Right cardiac atrium (tissue), 5 donors: ENCODE measurements around the gene TMEM38A. TPM values are rescaled to one million over a fixed set of nuclear protein-coding genes. Genes with fewer than 3 reads are reported as not detected.
A peak's percentile ranks its signal among the peaks of the same experiment; 100 is the strongest.
"Not testable (repeated sequence)": the region's sequence is repeated elsewhere in the genome, so short reads cannot be mapped to it uniquely, and the experiment has no call there.

Source experiments
- ATAC-seq, 2 donors: fragments of 200-7000 bp; cut with Tn5 transposase; one replicate each; pipeline versions ENCODE4 v1.8.0 to v1.9.1; 2020; ENCODE audit warnings: moderate library complexity in 2 of 2, mild to moderate bottlenecking in 1 of 2
- DNase-seq, 3 donors: peaks; one replicate each; pipeline ENCODE4 v3.0.0-alpha.2; 2020
- H3K27ac ChIP-seq: one replicate; pipeline ENCODE4 v1.5.1; 2013; ENCODE audit warnings: mild to moderate bottlenecking, low read length, control low read depth, moderate library complexity
- H3K27me3 ChIP-seq: one replicate; pipeline ENCODE4 v1.6.1; 2013; ENCODE audit not compliant: control insufficient read depth, insufficient read depth
- H3K4me1 ChIP-seq: one replicate; pipeline ENCODE4 v1.6.1; 2013; ENCODE audit warnings: low read length; ENCODE audit not compliant: control insufficient read depth, insufficient read depth
- H3K4me3 ChIP-seq: one replicate; pipeline ENCODE4 v1.5.1; 2013; ENCODE audit warnings: low read length, control low read depth
- H3K9me3 ChIP-seq: one replicate; pipeline ENCODE4 v1.6.1; 2013; ENCODE audit warnings: low read length; ENCODE audit not compliant: control insufficient read depth
- WGBS: extraction: QIAGEN DNeasy Blood & Tissue Kit; methylation state at CpG from one replicate; pipeline ENCODE4 v1.1.7; 2013; 5-methylcytosine and 5-hydroxymethylcytosine counted together
- intact Hi-C, 4 donors: fragments of 100-400 bp; cut with DNase I; formaldehyde crosslinking; loops; one replicate each; pipeline versions ENCODE4 v1.11.0 to v1.14.0; 2022 to 2023
- polyA plus RNA-seq: library from polyadenylated mRNA; stranded (reverse); fragments of 200-250 nt; gene quantifications from one replicate; pipeline ENCODE4 v1.2.3, GENCODE V29; 2013
- total RNA-seq, 4 donors: library from RNA; stranded (reverse); fragmentation: NEBNext Ultra II Directional; extraction: Animal tissue kit (Norgen Biotek cat#: 25700); gene quantifications; one replicate each; pipeline ENCODE4 v1.2.1, GENCODE V29; 2021
- donor health status: healthy with polysubstance abuse.
- donor health status: DM: no; HTN: yes; CAD: no.
- donor health status: DM: no; HTN: no; CAD: no.
- donor health status: DM: no; HTN: yes; CAD: no; lungs with severe emphysema.
- donor health status: DM: yes; HTN: yes; CAD: no.

TMEM38A gene
- total and polyA plus RNA-seq, 5 donors: 6.8 to 17.0 (median 13.5) TPM

- WGBS: 77% methylated on average over 11 of the region's 11 CpGs
- H3K27ac ChIP-seq: no peak overlapping the region
- ATAC-seq: no peak
- no peaks in the 10 kb centered on the region for H3K9me3 ChIP-seq
- no peak for DNase-seq
- no peaks in the 10 kb centered on the region for H3K27me3 ChIP-seq
- H3K4me1 ChIP-seq: peaks cover 2% of the 10 kb centered on the region
- H3K4me3 ChIP-seq: no peak overlapping the region
- intact Hi-C loops: no loop called here
Measured at GRCh38 chr19:16655727-16656126, 5.2 kb upstream of the TMEM38A start.

- ATAC-seq (no peak), DNase-seq (no peak)
- WGBS: 88% methylated on average over 5 of the region's 5 CpGs
- Histone ChIP-seq H3K9me3 (no peaks in the 10 kb centered on the region), H3K27ac (no peak overlapping the region), H3K4me1 (peaks cover 2% of the 10 kb centered on the region), H3K27me3 (no peaks in the 10 kb centered on the region), H3K4me3 (no peak overlapping the region)
- intact Hi-C loops: no loop called here
Measured at GRCh38 chr19:16657384-16657783, 3.6 kb upstream of the TMEM38A start.

- peaks cover 2% of the 10 kb centered on the region for H3K4me1 ChIP-seq
- ATAC-seq (no peak), DNase-seq (no peak)
- peak overlapping the region; percentile 66 for H3K4me3 ChIP-seq
- 1% methylated on average over 14 of the region's 14 CpGs for WGBS
- intact Hi-C loops: no loop called here
- H3K27me3 ChIP-seq: no peaks in the 10 kb centered on the region
- H3K27ac ChIP-seq: no peak overlapping the region
- H3K9me3 ChIP-seq: no peaks in the 10 kb centered on the region
Measured at GRCh38 chr19:16659464-16659831, 1.5 kb upstream of the TMEM38A start.

GRCh38 chr19:16659832-16660708 lies 869 bp upstream of the TMEM38A start, which contains the start of gene SMIM7:
TSS of gene SMIM7 (minus strand) at chr19:16660144. CDS start at chr19:16660110, 34 bp downstream.
- peak within 1 kb of the TSS; percentile 89 for H3K27ac ChIP-seq
- peak; percentile 98 to 99 for ATAC-seq
- intact Hi-C loops: no loop called here
- no peaks in the 10 kb centered on the region for H3K9me3 ChIP-seq
- H3K4me1 ChIP-seq: peaks cover 2% of the 10 kb centered on the region
- under 1% methylated on average over 60 of the region's 60 CpGs for WGBS
- peak within 1 kb of the TSS; percentile 73 for H3K4me3 ChIP-seq
- peak; percentile 99 for DNase-seq
- H3K27me3 ChIP-seq: no peaks in the 10 kb centered on the region

- Histone ChIP-seq H3K27ac (peak overlapping the region; percentile 49), H3K9me3 (no peaks in the 10 kb centered on the region), H3K4me1 (peaks cover 2% of the 10 kb centered on the region), H3K4me3 (peak overlapping the region; percentile 73), H3K27me3 (no peaks in the 10 kb centered on the region)
- intact Hi-C loops: no loop called here
- DNase-seq (peak; percentile 56 to 80 (median 75)), ATAC-seq (no peak)
- WGBS: 2% methylated on average over 31 of the region's 31 CpGs
Measured at GRCh38 chr19:16661480-16662034, 618 bp downstream of the TMEM38A start.

- no peak overlapping the region for H3K4me3 ChIP-seq
- no peak for ATAC-seq
- H3K9me3 ChIP-seq: no peaks in the 10 kb centered on the region
- H3K4me1 ChIP-seq: no peaks in the 10 kb centered on the region
- no peaks in the 10 kb centered on the region for H3K27me3 ChIP-seq
- H3K27ac ChIP-seq: no peak overlapping the region
- no peak for DNase-seq
- WGBS: 95% methylated on average over 5 of the region's 5 CpGs
- intact Hi-C loops: no loop called here
Measured at GRCh38 chr19:16668176-16668575, 7.2 kb downstream of the TMEM38A start.

- intact Hi-C loops, H3K27ac ChIP-seq: not testable (repeated sequence)
Measured at GRCh38 chr19:16668702-16669101, 7.8 kb downstream of the TMEM38A start.

GRCh38 chr19:16670291-16670690 lies 9.4 kb downstream of the TMEM38A start:
- intact Hi-C loops: no loop called here
- H3K9me3 ChIP-seq: no peaks in the 10 kb centered on the region
- no peaks in the 10 kb centered on the region for H3K27me3 ChIP-seq
- 93% methylated on average over 13 of the region's 13 CpGs for WGBS
- no peak overlapping the region for H3K27ac ChIP-seq
- no peak for DNase-seq
- ATAC-seq: no peak
- no peaks in the 10 kb centered on the region for H3K4me1 ChIP-seq
- no peak overlapping the region for H3K4me3 ChIP-seq

More at GRCh38 chr19:16668702-16669101, 7.8 kb downstream of the TMEM38A start:
- not testable (repeated sequence) for H3K4me3 ChIP-seq, ATAC-seq, H3K27me3 ChIP-seq, DNase-seq, H3K4me1 ChIP-seq, H3K9me3 ChIP-seq
- WGBS: 93% methylated on average over 4 of the region's 4 CpGs

GRCh38 chr19:16671652-16672274 lies 10.8 kb downstream of the TMEM38A start:
- DNase-seq: no peak

GRCh38 chr19:16673231-16673630 lies 12.3 kb downstream of the TMEM38A start:
- WGBS: 86% methylated on average over 3 of the region's 3 CpGs
- H3K4me1 ChIP-seq: no peaks in the 10 kb centered on the region
- H3K27ac ChIP-seq: no peak overlapping the region
- no peaks in the 10 kb centered on the region for H3K9me3 ChIP-seq
- DNase-seq (no peak), ATAC-seq (no peak)
- H3K27me3 ChIP-seq: no peaks in the 10 kb centered on the region
- no peak overlapping the region for H3K4me3 ChIP-seq
- intact Hi-C loops: no loop called here

More at GRCh38 chr19:16671652-16672274, 10.8 kb downstream of the TMEM38A start:
- intact Hi-C loops: no loop called here
- Histone ChIP-seq H3K27ac (peak overlapping the region; percentile 8), H3K4me3 (no peak overlapping the region), H3K27me3 (no peaks in the 10 kb centered on the region), H3K4me1 (no peaks in the 10 kb centered on the region), H3K9me3 (no peaks in the 10 kb centered on the region)
- 82% methylated on average over 12 of the region's 12 CpGs for WGBS
- peak; percentile 39 to 56 for ATAC-seq

- H3K27ac ChIP-seq, ATAC-seq, H3K4me3 ChIP-seq, intact Hi-C loops, H3K4me1 ChIP-seq, DNase-seq, H3K9me3 ChIP-seq, H3K27me3 ChIP-seq: not testable (repeated sequence)
- 90% methylated on average over 4 of the region's 4 CpGs for WGBS
Measured at GRCh38 chr19:16673839-16674238, 12.9 kb downstream of the TMEM38A start.
